GM21786 (cell line): ENCODE measurements around the gene REN.

Experiments used
- ATAC-seq: cut with Tn5 transposase; IDR thresholded peaks from one replicate; pipeline ENCODE4 v1.9.1; 2021; ENCODE audit not compliant: unreplicated experiment

The REN gene

GRCh38 chr1:204166219-204166618 is at the start of gene REN:
TSS of gene REN (minus strand) at chr1:204166337. CDS start at chr1:204166293, 44 bp downstream.
- ATAC-seq: no peak

DNA sequence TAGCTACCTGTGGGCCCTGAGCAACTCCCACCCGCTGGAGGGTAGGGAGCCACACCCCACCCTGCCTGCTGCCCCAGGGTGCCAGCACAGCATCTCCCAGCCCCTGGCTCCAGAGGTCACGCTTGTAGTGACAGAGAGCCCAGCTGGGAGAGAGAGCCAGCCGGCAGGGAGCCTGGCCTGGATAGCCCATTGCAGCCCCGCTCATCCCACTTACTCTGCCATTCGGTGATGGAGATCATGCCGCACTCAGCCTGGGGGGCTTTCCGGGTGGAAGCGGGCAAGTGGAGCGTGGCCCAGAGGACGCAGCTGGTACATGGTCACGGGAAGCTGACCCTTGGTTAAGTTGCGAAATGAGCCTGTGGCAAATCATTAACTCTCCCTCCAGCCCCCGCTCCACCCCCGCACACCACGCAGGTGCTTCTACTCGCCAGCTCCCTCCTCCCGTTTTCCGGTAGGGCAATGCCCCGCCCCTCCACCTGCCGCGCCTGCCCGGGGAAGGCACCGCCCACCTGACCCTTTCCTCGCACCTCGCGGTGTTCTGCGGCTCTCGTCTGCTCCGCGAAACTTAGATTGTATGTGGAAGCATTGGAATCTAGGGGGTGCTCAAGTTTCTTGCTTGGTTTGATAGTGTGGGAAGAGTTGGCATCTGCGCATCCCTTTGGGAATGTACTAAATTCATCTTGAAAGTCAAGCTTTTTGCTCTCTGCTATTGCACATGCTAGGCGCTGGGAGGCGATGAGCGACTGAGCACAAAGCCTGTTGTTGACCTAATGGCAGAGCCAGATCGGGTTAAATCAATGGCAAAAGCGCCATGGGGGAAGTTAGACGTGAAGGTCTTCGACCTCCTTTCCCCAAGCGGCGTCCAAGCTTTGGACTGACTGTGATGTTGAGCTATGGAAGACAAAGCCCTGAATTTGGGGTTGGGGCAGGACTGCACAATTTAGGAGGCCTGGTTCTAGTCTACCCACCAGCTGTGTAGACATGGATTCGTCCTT is 47.8 kb upstream of the REN start, which contains the start of gene GOLT1A:
Gene GOLT1A, minus strand, starts transcription at position 321 of the 995 bp plus-strand sequence. Its CDS starts 82 bp downstream, at position 239.
- peak; percentile 77 for ATAC-seq

GRCh38 chr1:204212715-204213114 is 46.6 kb upstream of the REN start:
- no peak for ATAC-seq

GRCh38 chr1:204211046-204211445 is 44.9 kb upstream of the REN start:
- ATAC-seq: no peak

DNA sequence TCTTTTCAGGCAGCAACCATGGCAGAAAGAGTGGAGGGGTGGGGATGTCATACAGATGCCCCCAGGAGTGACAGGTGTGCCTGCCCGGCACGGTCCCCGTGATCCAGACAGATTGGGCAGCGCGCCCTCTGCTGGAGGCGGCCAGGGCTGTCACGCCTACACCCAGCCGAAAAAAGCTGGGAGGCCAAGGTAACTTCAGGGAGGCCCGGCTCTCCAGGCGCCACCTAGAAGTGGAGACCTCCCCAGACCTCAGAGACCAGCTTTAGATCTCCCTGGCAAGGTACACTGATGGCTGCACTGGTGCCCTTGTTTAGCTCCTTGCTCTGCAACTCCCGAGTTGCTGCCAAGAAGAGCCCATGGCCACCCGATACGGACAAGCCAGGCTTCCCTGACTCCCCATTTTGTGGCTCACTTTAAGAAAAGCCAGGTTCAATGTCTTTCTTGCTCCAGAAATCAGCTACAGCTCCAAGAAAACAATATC is 41.0 kb upstream of the REN start:
- ATAC-seq: no peak

DNA sequence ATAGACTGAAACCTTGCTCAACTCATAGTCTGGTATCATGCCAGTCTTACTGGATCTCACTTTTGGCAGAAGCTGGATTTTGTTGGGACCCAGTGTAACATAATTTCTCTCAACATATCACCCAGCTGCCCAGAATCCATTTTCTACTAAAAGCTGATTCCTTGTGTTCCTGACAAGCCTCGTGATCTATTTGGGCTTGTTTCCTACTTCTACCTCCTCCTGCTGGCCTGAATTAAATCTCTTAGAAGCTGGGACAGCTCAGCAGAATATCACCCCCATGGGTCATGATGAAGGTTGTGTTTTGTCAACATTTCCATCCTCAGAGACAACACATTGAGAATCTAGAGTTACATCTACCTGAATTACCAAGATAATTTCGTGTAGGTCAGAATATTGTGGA is 40.0 kb upstream of the REN start:
- no peak for ATAC-seq

GRCh38 chr1:204205486-204205885 is 39.3 kb upstream of the REN start:
- no peak for ATAC-seq

GRCh38 chr1:204204944-204205343 is 38.8 kb upstream of the REN start:
- no peak for ATAC-seq

DNA sequence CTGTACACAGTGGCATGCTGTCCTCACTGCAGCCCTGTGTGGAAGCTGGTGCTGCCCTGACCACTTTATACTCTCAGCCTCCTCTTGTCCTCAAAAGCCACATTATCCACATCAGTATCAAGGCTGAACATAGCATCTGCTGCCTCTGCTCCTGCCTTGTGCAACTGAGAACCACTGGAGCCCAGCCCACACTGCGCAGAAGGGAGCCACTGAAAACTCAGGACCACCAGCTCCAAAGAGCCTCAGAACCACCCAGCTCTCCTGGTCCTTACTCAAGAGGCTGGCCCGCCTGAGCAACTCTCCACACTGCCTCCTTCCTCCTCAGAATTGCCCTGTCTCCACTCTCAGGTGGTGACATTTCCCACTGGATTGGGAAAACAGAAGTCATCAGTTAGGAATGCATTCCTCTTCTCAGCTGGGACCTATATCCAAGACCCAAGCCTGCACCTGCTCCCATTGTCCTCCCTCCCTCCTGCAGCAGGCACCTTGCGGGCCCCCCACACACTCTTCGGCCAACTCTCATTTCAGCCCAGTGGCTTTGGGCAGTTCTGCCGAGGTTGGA is 37.1 kb upstream of the REN start:
- ATAC-seq: no peak

DNA sequence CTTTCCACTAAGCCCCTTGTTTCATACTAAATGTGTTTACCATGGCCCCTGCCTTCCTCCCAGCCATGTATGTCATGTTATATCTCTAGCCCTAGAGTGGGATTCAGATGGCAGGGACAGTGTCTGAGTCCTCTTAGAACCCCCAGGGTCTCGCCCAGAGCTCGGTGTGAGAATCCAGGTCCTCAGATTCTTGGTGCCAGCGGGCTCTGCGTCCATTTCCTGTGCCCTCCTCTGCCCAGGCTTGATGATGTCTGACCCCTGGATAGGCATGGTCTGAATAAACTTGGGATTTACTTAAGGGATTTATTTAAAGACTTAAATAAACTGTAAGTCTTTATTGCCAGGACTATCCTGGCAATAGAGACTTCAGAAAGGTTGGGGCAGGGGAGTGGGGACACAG is 36.3 kb upstream of the REN start:
- ATAC-seq: no peak

DNA sequence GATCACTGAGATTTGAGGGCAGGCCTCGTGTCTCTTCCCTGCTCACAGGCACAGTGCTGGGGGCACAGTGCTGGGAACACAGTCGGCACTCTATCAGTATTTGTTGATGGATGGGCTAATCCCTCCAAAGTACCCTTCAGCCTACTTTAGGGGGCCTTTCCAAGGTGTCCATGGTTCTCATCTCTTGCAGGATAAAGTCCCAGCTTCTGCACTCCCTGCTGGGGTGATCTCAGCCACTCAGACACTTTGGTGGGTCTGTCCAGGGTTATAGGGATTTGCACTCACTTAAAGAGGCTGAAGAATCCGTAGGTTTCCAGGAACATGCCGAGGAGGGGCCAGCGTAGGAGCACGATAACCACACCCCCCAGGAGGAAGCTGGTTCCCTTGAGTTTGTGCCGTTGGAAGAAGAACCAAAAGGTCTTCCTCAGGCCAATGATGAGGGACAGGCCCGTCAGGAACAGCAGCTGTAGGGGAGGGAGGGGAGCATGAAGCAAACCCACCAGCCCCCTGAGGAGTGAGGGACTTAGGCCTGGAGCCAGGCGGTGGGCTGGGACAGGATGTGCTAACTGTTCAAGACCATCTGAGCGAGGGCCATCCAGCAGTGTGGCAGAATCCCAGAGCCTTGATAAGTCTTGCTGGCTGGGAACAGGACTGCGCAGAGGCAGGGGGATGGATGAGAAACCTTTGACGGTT is 35.4 kb upstream of the REN start:
- ATAC-seq: no peak

DNA sequence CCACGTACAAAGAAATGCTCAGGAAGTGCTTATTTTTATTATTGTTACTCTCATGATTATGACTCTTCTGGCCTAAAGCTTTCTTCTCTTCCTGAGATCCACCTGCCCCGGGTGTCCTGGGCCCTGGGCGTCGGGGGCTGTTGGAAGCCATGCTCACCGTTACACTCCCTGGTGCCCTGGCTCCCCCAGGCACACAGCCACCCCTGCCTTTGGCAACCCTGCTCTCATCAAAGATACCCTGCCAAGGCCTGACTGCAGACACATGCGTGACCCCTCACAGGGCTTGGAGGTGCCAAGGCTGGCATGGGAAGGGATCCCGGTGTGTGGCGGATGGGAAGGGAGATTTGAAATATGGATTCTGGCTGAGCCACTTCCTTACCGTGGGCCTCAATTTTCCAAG is 33.4 kb upstream of the REN start:
- no peak for ATAC-seq

- no peak for ATAC-seq
Observed at GRCh38 chr1:204198348-204199340, 32.5 kb upstream of the REN start.

DNA sequence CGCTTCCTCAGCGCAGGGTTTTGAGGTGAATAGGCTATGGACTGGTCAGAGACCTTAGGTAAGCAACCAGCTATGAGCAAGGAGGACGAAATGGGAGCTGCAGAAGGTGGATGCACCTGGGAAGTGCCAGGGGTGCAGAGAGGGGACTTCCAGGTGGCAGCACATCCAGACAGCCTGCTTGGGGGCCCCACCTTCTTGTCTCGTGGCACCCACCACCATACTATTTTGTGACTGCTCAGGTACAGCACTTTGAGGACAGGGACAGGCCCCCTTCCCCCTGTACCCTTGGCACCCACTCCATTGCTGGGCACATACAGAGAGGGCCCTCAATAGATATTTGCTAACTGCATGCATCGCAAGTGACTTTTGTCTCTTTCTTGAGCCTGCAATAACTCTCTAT is 30.9 kb upstream of the REN start:
- no peak for ATAC-seq

GRCh38 chr1:204196068-204196795 is 30.1 kb upstream of the REN start, which contains the start of gene KISS1:
TSS of gene KISS1 (minus strand) at chr1:204196491. CDS start at chr1:204192876, 3,615 bp downstream.
- ATAC-seq: no peak

- ATAC-seq: no peak
Observed at GRCh38 chr1:204194771-204195170, 28.6 kb upstream of the REN start.

GRCh38 chr1:204194080-204194479 is 27.9 kb upstream of the REN start:
- no peak for ATAC-seq

- ATAC-seq: no peak
Observed at GRCh38 chr1:204192589-204193352, 26.6 kb upstream of the REN start.

DNA sequence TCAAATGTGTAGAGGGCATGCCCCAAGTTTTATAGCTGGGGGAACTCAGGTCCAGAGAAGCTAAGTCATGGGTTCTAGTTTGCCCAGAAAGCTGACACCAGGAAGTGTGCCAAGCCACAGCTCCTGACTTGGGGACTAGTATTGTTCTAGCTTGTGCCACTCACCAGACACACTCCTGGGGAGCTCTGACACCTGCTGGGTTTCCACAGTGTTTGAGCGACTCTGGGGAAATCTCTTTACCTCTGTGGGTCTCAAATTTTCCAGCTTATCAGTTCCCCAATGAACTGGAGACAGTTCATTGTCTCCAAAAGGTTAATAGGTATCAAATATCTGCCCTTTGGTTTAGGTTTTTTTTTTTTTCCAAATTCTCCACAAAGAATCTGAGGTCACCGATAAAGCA is 25.9 kb upstream of the REN start:
- no peak for ATAC-seq
